ENCODE data around the gene INAVA.

The INAVA gene, protein sequence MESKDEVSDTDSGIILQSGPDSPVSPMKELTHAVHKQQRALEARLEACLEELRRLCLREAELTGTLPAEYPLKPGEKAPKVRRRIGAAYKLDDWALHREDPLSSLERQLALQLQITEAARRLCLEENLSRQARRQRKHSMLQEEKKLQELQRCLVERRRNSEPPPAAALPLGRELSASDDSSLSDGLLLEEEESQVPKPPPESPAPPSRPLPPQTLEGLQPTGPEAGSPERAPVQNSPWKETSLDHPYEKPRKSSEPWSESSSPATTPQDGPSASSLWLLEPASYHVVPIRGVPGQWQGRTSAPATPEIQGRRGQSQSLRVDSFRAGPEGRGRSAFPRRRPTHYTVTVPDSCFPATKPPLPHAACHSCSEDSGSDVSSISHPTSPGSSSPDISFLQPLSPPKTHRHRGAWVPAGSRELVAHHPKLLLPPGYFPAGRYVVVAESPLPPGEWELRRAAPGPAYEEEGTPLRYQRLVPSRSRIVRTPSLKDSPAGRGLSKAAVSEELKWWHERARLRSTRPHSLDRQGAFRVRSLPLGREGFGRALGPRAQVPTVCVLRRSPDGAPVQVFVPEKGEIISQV

DNA sequence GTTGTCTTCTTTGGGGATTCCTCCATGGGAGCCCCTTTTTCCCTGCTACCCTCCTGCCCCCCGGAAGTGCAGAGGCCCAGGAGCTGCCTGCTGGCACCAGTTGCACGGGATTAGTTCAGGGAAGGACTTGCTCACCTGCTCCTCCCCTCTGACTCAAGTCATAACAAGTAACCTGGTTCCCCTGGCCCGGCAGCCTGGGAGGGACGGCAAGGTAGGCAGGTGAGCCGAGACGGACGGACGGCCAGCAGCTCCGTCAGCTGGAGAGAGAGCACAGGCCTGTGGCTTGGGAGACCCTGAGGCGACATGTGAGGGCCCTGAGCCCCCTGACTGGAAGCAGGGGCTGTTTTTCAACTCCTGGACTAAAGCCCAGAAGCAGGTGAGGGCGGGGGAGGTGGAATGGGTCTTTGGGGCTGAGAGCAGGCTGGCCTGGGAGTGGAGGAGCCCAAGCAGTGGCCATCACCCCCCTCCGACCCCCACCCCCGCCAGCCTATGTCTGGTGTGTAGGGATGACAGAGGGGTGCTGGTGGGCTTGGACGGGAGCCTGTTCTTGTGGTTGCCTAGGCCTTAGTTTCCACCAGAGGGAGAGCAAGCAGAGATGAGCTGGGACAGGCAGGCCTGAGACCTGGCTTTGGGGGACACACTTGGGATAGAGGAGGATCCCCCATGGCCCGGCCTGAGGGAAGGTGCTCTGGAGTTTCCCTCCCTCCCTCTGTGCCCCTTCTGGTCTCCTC is at the start of gene INAVA:
INAVA (plus strand) TSS at position 189 of the 731 bp plus-strand sequence. CDS start 3,501 bp downstream, outside the sequence.
- no peak for DNase-seq (ENCODE audit: low spot score)

DNA sequence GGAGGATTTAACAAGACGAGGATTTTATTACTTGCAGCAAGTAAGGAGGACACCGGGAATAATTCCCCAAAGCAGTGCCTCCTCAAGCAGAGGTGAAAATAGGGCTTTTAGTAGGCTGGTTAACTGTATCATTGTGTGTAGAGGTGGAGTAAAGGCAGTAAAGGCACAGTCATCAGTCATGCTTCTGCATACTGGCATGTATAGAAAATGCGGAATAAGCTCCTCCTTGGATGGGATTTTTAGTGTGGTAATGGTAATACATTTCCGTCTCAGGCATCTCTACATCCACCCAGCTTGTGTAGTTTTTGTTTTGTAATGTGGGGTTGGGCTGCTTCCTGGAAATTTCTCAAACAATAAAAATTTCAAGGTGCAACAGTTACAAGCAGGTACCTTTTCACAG is 49.3 kb upstream of the INAVA start:
- DNase-seq (ENCODE audit: low spot score) = no peak

DNA sequence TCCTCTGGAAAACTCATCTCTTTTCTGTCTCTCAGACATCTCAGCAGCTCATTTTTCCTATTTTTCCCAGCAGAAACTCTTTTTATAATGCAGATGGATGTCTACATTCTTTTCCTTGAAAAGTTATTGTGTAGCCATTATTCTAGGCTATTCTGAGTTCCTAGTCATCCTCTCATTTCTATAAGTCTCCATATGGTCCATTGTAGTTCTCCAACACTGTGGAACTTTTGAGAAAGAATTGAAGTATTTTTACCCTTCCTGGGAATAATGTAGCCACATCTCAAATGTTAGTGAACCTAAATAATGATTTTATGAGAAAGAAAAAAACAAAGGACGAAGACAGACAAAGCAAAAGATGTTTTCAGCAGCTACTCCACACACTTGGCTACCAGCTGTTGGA is 48.3 kb upstream of the INAVA start:
- DNase-seq (ENCODE audit: low spot score) = no peak

DNA sequence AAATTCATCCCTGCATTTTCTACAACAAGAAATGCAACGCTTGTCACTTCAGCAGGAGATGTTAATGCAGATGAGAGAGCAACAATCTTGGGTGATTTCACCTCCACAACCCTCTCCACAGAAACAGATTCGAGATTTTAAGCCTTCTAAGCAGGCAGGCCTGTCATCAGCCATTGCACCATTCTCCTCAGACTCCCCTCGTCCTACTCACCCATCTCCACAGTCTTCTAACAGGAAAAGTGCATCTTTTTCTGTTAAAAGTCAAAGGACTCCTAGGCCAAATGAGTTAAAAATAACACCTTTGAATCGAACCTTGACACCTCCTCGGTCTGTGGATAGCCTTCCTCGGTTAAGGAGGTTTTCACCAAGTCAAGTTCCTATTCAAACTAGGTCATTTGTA is 45.3 kb upstream of the INAVA start:
- DNase-seq (ENCODE audit: low spot score) = no peak

DNA sequence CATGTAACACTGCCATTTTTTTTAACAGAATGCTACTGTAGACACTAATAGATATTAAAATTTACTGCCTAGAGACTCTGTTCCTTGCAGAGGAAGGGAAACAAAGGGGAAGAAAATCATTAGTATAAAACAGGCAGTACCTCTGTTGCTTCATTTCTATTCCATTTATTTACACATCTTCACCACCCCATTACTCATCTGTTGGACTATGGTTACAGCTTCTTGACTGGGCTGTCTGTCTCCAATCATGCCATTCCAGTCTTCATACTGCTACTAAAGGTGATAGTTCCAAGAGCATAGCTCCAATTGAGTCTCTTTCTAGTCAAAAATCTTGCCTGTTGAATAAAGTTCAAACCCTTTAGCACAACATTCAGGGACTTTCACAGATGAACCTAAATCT is 44.1 kb upstream of the INAVA start:
- no peak for DNase-seq (ENCODE audit: low spot score)

DNA sequence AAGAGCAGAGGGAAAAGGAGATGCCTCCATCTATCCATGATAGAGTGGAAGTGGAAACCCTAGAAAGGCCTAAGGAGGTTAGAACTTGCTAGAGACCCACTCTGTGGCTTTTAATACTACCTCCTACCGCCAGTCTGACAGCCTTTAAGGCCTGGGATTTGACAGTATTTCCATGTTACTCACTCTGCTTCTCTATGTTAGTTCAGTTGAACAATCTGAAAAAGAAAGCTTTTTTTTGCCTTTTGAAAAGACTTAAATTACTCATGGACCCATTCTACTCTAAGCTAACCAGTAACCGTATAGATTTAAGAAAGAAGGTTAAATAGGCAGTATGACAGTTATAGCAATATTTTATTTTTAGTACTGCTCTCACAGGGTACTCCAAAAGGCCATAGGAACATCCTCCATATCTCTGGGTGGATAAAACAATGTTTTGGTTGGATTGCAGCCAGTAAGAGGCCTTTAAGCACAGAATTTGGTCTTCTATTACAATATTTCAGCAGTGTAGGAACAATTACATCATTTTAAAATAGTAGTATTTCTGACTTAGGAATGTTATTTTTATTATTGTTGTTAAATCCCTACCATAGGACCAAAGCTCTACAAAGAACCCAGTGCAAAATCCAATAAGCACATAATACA is 37.9 kb upstream of the INAVA start:
- DNase-seq (ENCODE audit: low spot score) = no peak

DNA sequence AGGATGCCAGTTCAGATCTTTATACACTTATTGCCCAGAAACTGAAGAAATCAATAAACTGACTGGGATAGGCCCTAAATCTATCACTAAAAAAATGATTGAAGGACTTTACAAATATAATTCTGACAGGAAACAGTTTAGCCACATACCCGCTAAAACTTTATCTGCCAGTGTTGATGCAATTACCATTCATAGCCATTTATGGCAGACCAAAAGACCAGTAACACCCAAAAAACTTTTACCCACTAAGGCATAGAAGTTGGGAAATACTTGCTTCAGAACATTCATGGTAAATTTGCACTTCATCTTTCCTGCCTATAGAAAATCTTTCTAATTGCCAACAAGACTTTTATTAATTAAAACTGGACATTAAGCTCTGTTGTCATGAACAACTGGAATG is 36.9 kb upstream of the INAVA start:
- DNase-seq (ENCODE audit: low spot score) = no peak

DNA sequence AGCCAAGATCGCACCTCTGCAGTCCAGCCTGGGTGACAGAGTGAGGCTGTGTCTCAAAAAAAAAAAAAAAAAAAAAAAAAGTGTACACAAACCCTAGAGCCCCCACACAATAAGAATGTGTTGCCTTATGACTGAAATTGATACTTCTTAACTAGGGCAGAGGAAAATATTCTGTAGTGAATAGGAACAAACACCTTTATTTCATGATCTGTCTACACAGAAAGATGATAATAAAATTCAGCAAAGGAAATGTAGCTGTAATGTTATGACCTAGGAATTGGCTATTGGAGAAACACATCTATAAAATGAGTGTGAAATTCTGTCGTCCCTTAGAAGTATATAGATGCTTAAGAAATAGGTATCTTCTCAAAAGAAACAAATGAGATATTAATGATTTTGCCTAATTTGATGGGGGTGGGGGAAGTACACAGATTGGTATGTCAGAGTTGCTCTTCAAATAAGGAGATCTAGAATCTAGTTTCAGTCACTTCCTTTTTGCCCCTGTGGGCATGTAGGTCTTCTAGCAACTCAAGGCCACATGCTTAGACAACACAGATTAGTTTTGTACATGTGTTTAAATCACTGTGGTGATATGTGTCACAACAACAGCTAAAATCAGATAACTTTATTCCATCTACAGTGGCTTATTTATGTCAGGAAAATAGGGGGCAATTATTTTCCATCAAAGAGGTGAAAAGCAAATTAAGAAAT is 32.6 kb upstream of the INAVA start:
- DNase-seq (ENCODE audit: low spot score) = no peak

DNA sequence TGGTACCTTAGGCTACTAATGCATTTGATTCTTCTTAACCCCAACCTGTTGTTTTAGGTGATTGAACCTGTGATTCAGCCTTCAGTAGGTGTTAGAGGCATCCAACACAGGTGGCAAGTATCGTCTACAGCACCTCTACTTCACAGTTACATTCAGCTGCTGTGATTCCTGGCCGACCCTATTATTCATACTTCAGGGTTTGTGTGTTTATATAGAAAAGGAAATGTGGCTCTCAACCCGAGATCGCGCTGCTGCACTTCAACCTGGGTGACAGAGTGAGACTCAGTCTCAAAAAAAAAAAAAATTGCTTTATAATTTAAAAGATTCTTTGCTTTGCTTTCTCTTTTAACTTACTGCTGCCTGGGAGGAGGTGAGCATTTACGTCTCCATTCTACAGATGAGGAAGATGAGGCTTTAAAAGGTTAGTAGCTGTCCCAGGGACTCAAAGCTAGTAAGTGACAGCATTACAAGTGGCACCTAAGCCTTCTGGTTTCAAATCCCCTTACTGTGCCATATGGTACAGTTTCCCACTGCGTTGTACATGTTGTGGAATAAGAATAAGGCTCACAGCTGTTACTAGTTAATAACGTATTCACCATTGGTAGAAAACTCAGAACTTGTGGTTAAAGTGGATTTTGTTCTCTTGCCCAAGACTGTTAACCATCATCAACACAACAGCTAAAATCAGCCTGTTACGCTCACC is 31.8 kb upstream of the INAVA start:
- DNase-seq (ENCODE audit: low spot score) = no peak

DNA sequence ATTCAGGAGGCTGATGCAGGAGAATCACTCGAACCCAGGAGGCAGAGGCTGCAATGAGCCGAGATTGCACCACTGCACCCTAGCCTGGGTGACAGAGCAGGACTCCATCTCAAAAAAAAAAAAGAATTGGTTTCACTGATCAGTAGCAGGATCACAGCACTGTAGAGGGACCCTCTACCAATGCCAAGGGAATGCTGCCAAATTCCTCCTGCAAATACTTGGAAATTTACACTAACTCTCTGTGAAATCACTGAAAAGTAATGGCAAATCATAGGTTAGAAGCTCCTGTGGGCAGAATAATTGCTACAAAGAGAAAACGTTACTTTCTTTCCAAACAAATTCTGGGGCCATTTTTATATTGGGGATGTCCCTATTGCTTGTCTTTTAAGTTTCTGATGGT is 28.6 kb upstream of the INAVA start:
- no peak for DNase-seq (ENCODE audit: low spot score)

DNA sequence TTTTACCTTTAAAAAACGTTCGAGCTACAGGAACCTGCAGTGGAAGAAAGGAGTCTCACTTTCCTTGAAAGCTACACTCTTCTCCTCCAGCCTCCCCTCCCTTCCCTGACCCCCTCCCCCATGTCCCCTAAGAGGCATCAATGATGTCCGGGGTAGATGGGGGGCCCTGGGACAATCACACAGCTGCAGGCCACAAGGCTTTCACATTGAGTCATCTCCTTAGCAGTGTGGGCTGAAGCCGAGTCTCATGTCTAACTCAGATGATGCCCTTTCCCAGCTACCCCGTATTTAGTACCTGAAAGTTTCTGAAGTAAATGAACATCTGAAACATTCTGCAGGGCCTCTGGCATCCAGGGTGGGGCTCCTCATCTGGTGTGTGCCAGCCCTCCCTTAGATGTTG is 28.2 kb upstream of the INAVA start:
- no peak for DNase-seq (ENCODE audit: low spot score)

DNA sequence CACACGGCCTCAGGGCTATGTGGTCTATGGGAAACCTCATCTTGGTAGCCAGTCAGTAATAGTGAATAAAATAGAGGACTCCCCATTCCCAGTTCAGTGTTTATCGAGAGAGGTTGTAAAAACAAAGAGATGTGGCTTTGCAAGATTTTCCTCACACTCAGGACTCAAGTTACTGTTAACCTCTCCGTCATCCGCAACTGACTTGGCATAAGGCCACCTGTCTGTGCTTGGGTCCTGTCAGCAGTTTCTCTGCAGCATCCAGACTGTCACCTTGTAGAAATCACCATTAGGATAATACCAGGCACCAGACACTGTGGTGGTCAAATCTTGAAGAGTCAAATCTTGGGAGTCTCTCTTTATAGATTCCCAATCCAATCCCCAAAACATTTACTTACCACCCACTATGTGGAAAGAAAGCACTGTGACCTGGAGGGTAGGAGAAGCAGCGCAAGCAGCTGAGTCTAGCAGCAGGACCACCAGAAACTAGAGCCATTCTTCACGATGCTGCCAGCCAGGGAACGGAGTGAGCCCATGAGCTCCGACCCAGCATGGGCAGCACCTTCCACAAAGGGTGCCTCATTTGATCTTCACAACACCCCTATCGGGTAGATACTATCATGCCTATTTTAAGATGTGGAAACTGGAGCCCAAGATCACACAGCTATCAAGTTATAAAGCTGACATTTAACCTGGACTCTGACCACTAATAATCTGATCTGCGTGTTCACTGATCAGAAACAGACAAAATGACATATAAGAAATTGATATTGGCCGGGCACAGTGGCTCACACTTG is 27.5 kb upstream of the INAVA start:
- DNase-seq (ENCODE audit: low spot score) = no peak

DNA sequence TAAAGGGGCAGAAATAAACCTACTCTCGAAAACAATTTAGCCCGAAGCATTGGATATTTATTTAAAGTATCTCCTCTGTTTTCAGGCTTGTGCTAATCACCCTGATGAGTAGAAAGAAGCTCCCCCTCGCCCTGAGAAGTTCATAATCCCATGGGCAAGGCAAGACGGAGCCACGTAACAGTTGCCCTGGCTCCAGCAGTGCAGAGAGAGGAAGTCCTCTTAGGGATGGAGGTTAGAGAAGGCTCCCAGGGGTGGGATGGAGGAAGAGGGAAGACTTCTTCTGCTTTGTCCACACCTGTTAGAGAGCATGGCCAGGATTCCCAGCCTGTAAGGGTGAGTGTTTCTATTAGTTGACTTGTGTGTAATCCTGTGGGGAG is 25.3 kb upstream of the INAVA start:
- no peak for DNase-seq (ENCODE audit: low spot score)

DNA sequence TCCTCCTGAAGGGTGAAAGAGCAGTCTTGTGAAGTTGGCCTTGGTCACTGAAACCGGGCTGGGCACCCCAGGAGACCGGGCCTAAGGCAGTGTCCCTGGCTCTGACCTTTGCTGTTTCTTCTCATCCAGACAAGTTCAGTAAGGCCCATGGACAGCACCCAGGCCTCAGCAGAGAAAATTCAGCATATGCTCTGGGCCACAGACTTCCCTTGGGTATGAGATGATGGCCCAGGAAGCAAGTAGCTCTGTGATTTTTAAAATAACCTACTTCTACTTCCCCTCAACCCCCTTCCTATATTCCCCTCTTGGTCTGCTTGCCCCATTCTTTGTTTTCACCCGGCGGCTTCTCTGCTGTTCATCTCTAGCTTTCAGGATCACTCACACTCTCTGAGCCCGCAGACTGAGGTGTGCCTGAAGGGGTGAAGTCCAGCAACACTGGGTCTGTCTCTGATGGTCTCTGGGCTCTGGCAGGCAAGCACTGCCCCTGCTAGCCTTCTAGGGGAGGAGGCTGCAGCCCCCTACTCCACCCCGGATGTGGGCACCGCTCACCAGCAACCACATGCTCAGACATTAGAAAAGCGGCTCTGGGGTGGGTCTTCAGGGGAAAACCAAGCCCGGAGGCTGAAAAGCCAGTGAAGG is 24.8 kb upstream of the INAVA start:
- DNase-seq (ENCODE audit: low spot score) = no peak

DNA sequence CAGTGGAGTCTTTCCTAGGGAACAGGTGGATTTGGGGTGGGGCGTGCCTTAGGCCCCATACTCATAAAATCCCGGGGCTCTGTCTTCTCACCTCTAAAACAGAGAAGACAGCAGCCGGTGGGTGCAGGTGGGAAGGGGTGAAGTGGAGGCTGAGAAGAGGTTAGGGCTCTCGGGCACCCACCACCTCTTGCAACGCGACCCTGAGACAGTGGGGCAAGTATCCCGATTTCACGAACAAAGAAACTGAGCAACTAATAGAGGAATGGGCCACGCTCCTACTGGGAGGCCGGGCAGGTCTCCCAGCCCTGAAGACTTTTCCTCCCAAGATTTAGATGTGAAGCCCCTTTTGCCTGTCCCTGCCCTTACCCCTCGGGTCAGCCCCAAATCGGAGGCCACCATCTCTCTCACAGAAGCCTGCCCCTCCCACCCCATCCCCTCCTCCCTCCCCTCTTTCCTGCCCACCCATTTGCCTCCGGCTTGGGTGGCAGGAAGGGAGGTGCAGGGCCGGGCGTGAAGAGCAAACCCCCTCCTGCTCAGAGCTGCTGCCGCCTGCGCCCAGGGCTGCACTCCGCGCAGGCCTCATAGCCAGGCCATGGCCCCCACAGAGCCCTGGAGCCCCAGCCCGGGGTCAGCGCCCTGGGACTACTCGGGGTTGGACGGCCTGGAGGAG is 22.1 kb upstream of the INAVA start, which contains the start of gene GPR25:
GPR25 (plus strand) TSS at position 536 of the 670 bp plus-strand sequence; CDS start at position 593, 57 bp downstream.
- DNase-seq (ENCODE audit: low spot score) = no peak

DNA sequence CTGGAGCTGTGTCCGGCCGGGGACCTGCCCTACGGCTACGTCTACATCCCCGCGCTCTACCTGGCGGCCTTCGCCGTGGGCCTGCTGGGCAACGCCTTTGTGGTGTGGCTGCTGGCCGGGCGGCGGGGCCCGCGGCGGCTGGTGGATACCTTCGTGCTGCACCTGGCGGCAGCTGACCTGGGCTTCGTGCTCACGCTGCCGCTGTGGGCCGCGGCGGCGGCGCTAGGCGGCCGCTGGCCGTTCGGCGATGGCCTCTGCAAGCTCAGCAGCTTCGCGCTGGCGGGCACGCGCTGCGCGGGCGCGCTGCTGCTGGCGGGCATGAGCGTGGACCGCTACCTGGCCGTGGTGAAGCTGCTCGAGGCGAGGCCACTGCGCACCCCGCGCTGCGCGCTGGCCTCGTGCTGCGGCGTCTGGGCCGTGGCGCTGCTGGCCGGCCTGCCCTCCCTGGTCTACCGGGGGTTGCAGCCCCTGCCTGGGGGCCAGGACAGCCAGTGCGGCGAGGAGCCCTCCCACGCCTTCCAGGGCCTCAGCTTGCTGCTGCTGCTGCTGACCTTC is 21.5 kb upstream of the INAVA start:
- DNase-seq (ENCODE audit: low spot score) = no peak

DNA sequence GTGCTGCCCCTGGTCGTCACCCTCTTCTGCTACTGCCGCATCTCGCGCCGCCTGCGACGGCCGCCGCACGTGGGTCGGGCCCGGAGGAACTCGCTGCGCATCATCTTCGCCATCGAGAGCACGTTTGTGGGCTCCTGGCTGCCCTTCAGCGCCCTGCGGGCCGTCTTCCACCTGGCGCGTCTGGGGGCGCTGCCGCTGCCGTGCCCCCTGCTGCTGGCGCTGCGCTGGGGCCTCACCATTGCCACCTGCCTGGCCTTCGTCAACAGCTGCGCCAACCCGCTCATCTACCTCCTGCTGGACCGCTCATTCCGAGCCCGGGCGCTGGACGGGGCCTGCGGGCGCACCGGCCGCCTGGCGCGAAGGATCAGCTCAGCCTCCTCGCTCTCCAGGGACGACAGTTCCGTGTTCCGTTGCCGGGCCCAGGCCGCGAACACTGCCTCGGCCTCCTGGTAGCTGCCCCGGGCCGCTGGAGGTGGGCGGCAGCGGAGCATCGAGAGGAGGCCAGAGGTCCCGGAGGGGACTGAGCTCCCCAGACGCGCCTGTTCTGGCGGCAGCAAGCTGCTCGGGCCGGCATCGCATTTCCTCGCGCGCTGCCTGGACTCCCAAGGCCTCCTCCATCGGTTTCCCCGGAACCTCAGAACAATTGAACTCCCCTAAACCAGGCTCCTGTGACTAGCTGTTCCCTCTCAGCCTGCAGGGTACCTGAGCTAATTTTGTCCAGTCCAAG is 20.9 kb upstream of the INAVA start:
- no peak for DNase-seq (ENCODE audit: low spot score)

DNA sequence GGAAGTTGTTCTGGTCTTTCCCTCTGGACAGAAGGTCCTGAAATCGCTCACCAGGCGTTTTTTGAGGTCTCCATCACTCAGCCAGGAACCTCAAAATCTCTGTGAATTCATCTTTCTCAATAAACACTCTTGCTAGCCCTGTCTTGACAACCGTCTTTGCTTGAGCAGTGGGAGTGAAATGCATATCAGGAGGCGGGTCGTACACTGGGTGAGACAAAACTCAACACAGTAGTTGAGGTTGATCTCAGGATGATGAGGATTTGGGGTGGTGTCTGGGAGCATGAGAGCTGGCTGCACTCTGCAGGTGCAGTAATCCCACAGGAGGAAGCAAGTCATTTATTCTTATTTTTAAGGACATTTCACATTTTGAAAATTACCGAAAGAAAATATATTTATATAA is 20.0 kb upstream of the INAVA start:
- no peak for DNase-seq (ENCODE audit: low spot score)
